H9 (cell line): Measurements from ENCODE around the gene PTPRN2. TPM values are rescaled to one million over a fixed set of nuclear protein-coding genes. Genes with fewer than 3 reads are reported as not detected.

Experiments used
- DNase-seq: peaks from one replicate; pipeline ENCODE4 v3.0.0-alpha.2; 2017
- H2AFZ ChIP-seq: one replicate; pipeline ENCODE4 v1.6.1; 2013; ENCODE audit warnings: mild to moderate bottlenecking, low read length, control low read depth, moderate library complexity
- H2AK5ac ChIP-seq: 2 replicates; pipeline ENCODE4 v1.6.1; 2013; ENCODE audit warnings: low read length, control low read depth, mixed read lengths; ENCODE audit not compliant: insufficient read length
- H2BK120ac ChIP-seq: one replicate; pipeline ENCODE4 v1.6.1; 2013; ENCODE audit warnings: low read depth, mild to moderate bottlenecking, low read length, control low read depth, inconsistent platforms; ENCODE audit not compliant: poor library complexity, severe bottlenecking
- H2BK12ac ChIP-seq: 2 replicates; pipeline ENCODE4 v1.6.1; 2013; ENCODE audit warnings: low read length, control low read depth, mixed read lengths, low read depth; ENCODE audit not compliant: insufficient read length
- H2BK15ac ChIP-seq: 2 replicates; pipeline ENCODE4 v1.6.1; 2013; ENCODE audit warnings: low read depth, low read length, control low read depth
- H2BK20ac ChIP-seq: one replicate; pipeline ENCODE4 v1.6.1; 2013; ENCODE audit warnings: low read depth, mild to moderate bottlenecking, low read length, control low read depth, inconsistent platforms; ENCODE audit not compliant: poor library complexity, severe bottlenecking
- H2BK5ac ChIP-seq: 2 replicates; pipeline ENCODE4 v1.6.1; 2013; ENCODE audit warnings: low read length, control low read depth, mixed read lengths; ENCODE audit not compliant: insufficient read length
- H3K14ac ChIP-seq: 2 replicates; pipeline ENCODE4 v1.6.1; 2013; ENCODE audit warnings: low read length, control low read depth; ENCODE audit not compliant: insufficient read depth
- H3K18ac ChIP-seq: 2 replicates; pipeline ENCODE4 v1.6.1; 2013; ENCODE audit warnings: low read depth, mild to moderate bottlenecking, mixed read lengths, low read length, control low read depth; ENCODE audit not compliant: insufficient read length
- H3K23ac ChIP-seq: 2 replicates; pipeline ENCODE4 v1.6.1; 2013; ENCODE audit warnings: low read length, control low read depth, mixed read lengths, low read depth; ENCODE audit not compliant: insufficient read length
- H3K23me2 ChIP-seq: 2 replicates; pipeline ENCODE4 v1.6.1; 2013; ENCODE audit warnings: low read depth, mild to moderate bottlenecking, mixed read lengths, low read length, control low read depth; ENCODE audit not compliant: insufficient read length, poor library complexity, severe bottlenecking
- H3K27ac ChIP-seq: 2 replicates; pipeline ENCODE4 v1.5.1; 2013; ENCODE audit warnings: low read length, control low read depth, mixed read lengths, low read depth; ENCODE audit not compliant: insufficient read length
- H3K27me3 ChIP-seq: 2 replicates; pipeline ENCODE4 v1.6.1; 2013; ENCODE audit warnings: low read length, control low read depth, inconsistent platforms; ENCODE audit not compliant: insufficient read depth
- H3K4ac ChIP-seq: 2 replicates; pipeline ENCODE4 v1.6.1; 2013; ENCODE audit warnings: low read depth, mild to moderate bottlenecking, control low read depth, inconsistent platforms, low read length, moderate library complexity
- H3K4me1 ChIP-seq: 2 replicates; pipeline ENCODE4 v1.6.1; 2013; ENCODE audit warnings: low read length, control low read depth, inconsistent platforms; ENCODE audit not compliant: insufficient read depth
- H3K4me2 ChIP-seq: 2 replicates; pipeline ENCODE4 v1.6.1; 2013; ENCODE audit warnings: low read length, control low read depth, mixed read lengths; ENCODE audit not compliant: insufficient read length, insufficient read depth
- H3K56ac ChIP-seq: 2 replicates; pipeline ENCODE4 v1.6.1; 2013; ENCODE audit warnings: low read depth, mild to moderate bottlenecking, mixed read lengths, low read length, control low read depth; ENCODE audit not compliant: insufficient read length
- H3K79me1 ChIP-seq: 2 replicates; pipeline ENCODE4 v1.6.1; 2013; ENCODE audit warnings: low read depth, mild to moderate bottlenecking, moderate library complexity, low read length, control low read depth, inconsistent platforms; ENCODE audit not compliant: insufficient read depth, poor library complexity, severe bottlenecking
- H3K79me2 ChIP-seq: 2 replicates; pipeline ENCODE4 v1.6.1; 2013; ENCODE audit warnings: low read length, control low read depth, inconsistent platforms; ENCODE audit not compliant: insufficient read depth
- H3K9ac ChIP-seq: 2 replicates; pipeline ENCODE4 v1.6.1; 2013; ENCODE audit warnings: low read length, control low read depth, mixed read lengths; ENCODE audit not compliant: insufficient read length; ENCODE audit errors: extremely low read depth
- H3K9me3 ChIP-seq: one replicate; pipeline ENCODE4 v1.6.1; 2013; ENCODE audit warnings: low read depth, low read length, inconsistent platforms; ENCODE audit not compliant: control insufficient read depth
- H3T11ph ChIP-seq: one replicate; pipeline ENCODE4 v1.6.1; 2013; ENCODE audit warnings: mild to moderate bottlenecking, low read length, control low read depth, inconsistent platforms
- H4K20me1 ChIP-seq: one replicate; pipeline ENCODE4 v1.6.1; 2013; ENCODE audit not compliant: control insufficient read depth, insufficient read length, insufficient read depth
- H4K5ac ChIP-seq: 2 replicates; pipeline ENCODE4 v1.6.1; 2013; ENCODE audit warnings: low read depth, mild to moderate bottlenecking, mixed read lengths, low read length, control low read depth; ENCODE audit not compliant: insufficient read length
- H4K8ac ChIP-seq: replicated peaks from 2 replicates; pipeline ENCODE4 v1.6.1; 2013; ENCODE audit warnings: low read length, control low read depth, mixed read lengths, low read depth; ENCODE audit not compliant: insufficient read length
- H4K91ac ChIP-seq: 2 replicates; pipeline ENCODE4 v1.6.1; 2013; ENCODE audit warnings: low read depth, mild to moderate bottlenecking, moderate library complexity, mixed read lengths, low read length, control low read depth; ENCODE audit not compliant: insufficient read length
- H3K27ac Mint-ChIP-seq, 3 experiments: 2 replicates in 2 of 3; 3 replicates in 1 of 3; pipeline ENCODE4 v1.8.0; 2020 to 2021; ENCODE audit warnings: mixed read lengths in 3 of 3, mild to moderate bottlenecking in 1 of 3, moderate library complexity in 1 of 3
- H3K27me3 Mint-ChIP-seq: 2 replicates; pipeline ENCODE4 v1.8.0; 2021; ENCODE audit warnings: low read depth, mild to moderate bottlenecking, moderate library complexity, mixed read lengths
- H3K36me3 Mint-ChIP-seq, 3 experiments: 2 replicates in 2 of 3; 3 replicates in 1 of 3; pipeline ENCODE4 v1.8.0; 2020 to 2021; ENCODE audit warnings: low read depth in 3 of 3, mixed read lengths in 3 of 3; ENCODE audit not compliant: insufficient read depth in 1 of 3
- H3K4me1 Mint-ChIP-seq, 2 experiments: 2 replicates each; pipeline ENCODE4 v1.8.0; 2020; ENCODE audit warnings: mixed read lengths in 2 of 2
- H3K4me3 Mint-ChIP-seq, 2 experiments: 2 replicates in 1 of 2; 3 replicates in 1 of 2; pipeline ENCODE4 v1.8.0; 2020 to 2021; ENCODE audit warnings: mild to moderate bottlenecking in 2 of 2, mixed read lengths in 2 of 2, moderate library complexity in 1 of 2
- H3K9me3 Mint-ChIP-seq, 2 experiments: 2 replicates in 1 of 2; 3 replicates in 1 of 2; pipeline ENCODE4 v1.8.0; 2020; ENCODE audit warnings: mild to moderate bottlenecking in 2 of 2, mixed read lengths in 2 of 2, moderate library complexity in 1 of 2
- CTCF ChIP-seq: fragments of 200-600 bp; sonication (generic); conservative IDR thresholded peaks from 3 replicates; pipeline ENCODE4 v1.8.0; 2021; ENCODE audit warnings: antibody characterized with exemption, mild to moderate bottlenecking
- WGBS: extraction: QIAGEN DNeasy Blood & Tissue Kit; methylation state at CpG from one replicate; pipeline ENCODE4 v1.1.7; 2013; ENCODE audit warnings: missing lambda C conversion rate, low lambda C conversion rate, mixed read lengths; ENCODE audit not compliant: insufficient read length; ENCODE audit errors: extremely low coverage; 5-methylcytosine and 5-hydroxymethylcytosine counted together
- total RNA-seq: library from RNA; stranded (reverse); gene quantifications from 2 replicates; pipeline ENCODE4 v1.2.1, GENCODE V29; 2021

Gene PTPRN2
- total RNA-seq, 1 experiment from 2014 or later, result 5.2 TPM

- no peak overlapping the region for H2BK120ac ChIP-seq
- no peak for TF ChIP-seq CTCF
- Mint-ChIP-seq H3K27me3 (peaks cover 24% of the 10 kb centered on the region), H3K36me3 (no peaks in the 10 kb centered on the region; a peak in 1 of 7 replicates), H3K27ac (no peak overlapping the region), H3K4me3 (no peak overlapping the region), H3K4me1 (no peaks in the 10 kb centered on the region), H3K9me3 (no peaks in the 10 kb centered on the region)
- H3K56ac ChIP-seq, result no peak overlapping the region
- H3K9ac ChIP-seq, result no peak overlapping the region
- no peak overlapping the region for H3K14ac ChIP-seq
- WGBS, result no CpG with 5 or more reads among the region's 28 CpGs
- H4K8ac ChIP-seq, result no peak overlapping the region
- no peak overlapping the region for H4K91ac ChIP-seq
- no peak overlapping the region for H3K18ac ChIP-seq
- H3K23ac ChIP-seq, result no peak overlapping the region
- H2AK5ac ChIP-seq, result no peak overlapping the region
- H3K4me1 ChIP-seq, result no peaks in the 10 kb centered on the region
- no peak overlapping the region for H2BK20ac ChIP-seq
- H3K79me1 ChIP-seq, result no peaks in the 10 kb centered on the region
- H3T11ph ChIP-seq, result no peak overlapping the region
- H3K4me2 ChIP-seq, result no peak overlapping the region
- no peak overlapping the region for H3K27ac ChIP-seq
- DNase-seq, result no peak
- no peak overlapping the region for H4K5ac ChIP-seq
- no peak overlapping the region for H2AFZ ChIP-seq
- no peaks in the 10 kb centered on the region for H3K9me3 ChIP-seq
- no peaks in the 10 kb centered on the region for H4K20me1 ChIP-seq
- H2BK5ac ChIP-seq, result no peak overlapping the region
- no peak overlapping the region for H2BK12ac ChIP-seq
- H3K23me2 ChIP-seq, result no peaks in the 10 kb centered on the region
- no peaks in the 10 kb centered on the region for H3K79me2 ChIP-seq
- H3K4ac ChIP-seq, result no peak overlapping the region
- no peak overlapping the region for H2BK15ac ChIP-seq
- no peaks in the 10 kb centered on the region for H3K27me3 ChIP-seq
Observed at GRCh38 chr7:157653827-157654207, 933.8 kb downstream of the PTPRN2 start.
